Panc1 (cell line): ENCODE measurements around the gene PSMB2. TPM values are rescaled to one million over a fixed set of nuclear protein-coding genes. Genes with fewer than 3 reads are reported as not detected.

Experiments
- ATAC-seq: fragments of 200-7000 bp; cut with Tn5 transposase; 2 replicates; pipeline ENCODE4 v1.9.1; 2020; ENCODE audit warnings: mild to moderate bottlenecking, moderate library complexity
- BruUV-seq: library from RNA; stranded (reverse); fragments of 400-500 nt; replicated peaks from 2 replicates; lab custom pipeline; 2021; lab: Mats Ljungman, UMichigan
- CTCF ChIA-PET: fragments of 300-600 bp; sonication (Branson Sonifier 250); formaldehyde crosslinking; loops from one replicate; lab custom pipeline; 2022; ENCODE audit warnings: antibody characterized with exemption; lab: Charles Lee
- POLR2A ChIA-PET: fragments of 300-600 bp; sonication (Branson Sonifier 250); formaldehyde crosslinking; loops from one replicate; lab custom pipeline; 2022; ENCODE audit warnings: antibody characterized with exemption; lab: Charles Lee
- DNase-seq: peaks from one replicate; pipeline ENCODE4 v3.0.0-alpha.2; 2010; ENCODE audit warnings: low read depth, low spot score
- H3K27ac ChIP-seq: 2 replicates; pipeline ENCODE4 v1.5.1; 2011; ENCODE audit warnings: mild to moderate bottlenecking, low read length, inconsistent platforms
- H3K27me3 ChIP-seq: fragments of 200-500 bp; sonication (Bioruptor generic); 2 replicates; pipeline ENCODE4 v1.6.0; 2014; ENCODE audit warnings: low read length, inconsistent platforms; ENCODE audit not compliant: control insufficient read depth, insufficient read depth
- H3K36me3 ChIP-seq: fragments of 200-500 bp; sonication (Bioruptor generic); 2 replicates; pipeline ENCODE4 v1.5.1; 2014; ENCODE audit warnings: inconsistent platforms, mild to moderate bottlenecking, low read length, moderate library complexity; ENCODE audit not compliant: control insufficient read depth, insufficient read depth
- H3K4me1 ChIP-seq: 2 replicates; pipeline ENCODE4 v1.5.1; 2011; ENCODE audit warnings: inconsistent platforms, mild to moderate bottlenecking, low read length, moderate library complexity; ENCODE audit not compliant: control insufficient read depth, insufficient read depth
- H3K4me3 ChIP-seq, 2 experiments: 2 replicates each; pipeline ENCODE4 v1.5.1; 2011 to 2012; ENCODE audit warnings: low read depth in 2 of 2, low read length in 2 of 2, mild to moderate bottlenecking in 2 of 2, inconsistent platforms in 1 of 2, moderate library complexity in 1 of 2
- H3K9me3 ChIP-seq: fragments of 200-500 bp; sonication (Bioruptor generic); 2 replicates; pipeline ENCODE4 v1.5.1; 2014; ENCODE audit warnings: low read depth, mild to moderate bottlenecking, inconsistent platforms, low read length, moderate library complexity; ENCODE audit not compliant: control insufficient read depth, insufficient read depth
- POLR2AphosphoS5 ChIP-seq: IDR thresholded peaks from 2 replicates; pipeline ENCODE4 v1.6.1; 2012; ENCODE audit warnings: mild to moderate bottlenecking, low read depth, low read length, moderate library complexity
- SIN3A ChIP-seq: IDR thresholded peaks from 2 replicates; pipeline ENCODE4 v1.6.1; 2012; ENCODE audit warnings: low read depth, mild to moderate bottlenecking, low read length, moderate library complexity, borderline replicate concordance; ENCODE audit not compliant: insufficient read depth
- TCF7L2 ChIP-seq: IDR thresholded peaks from 2 replicates; pipeline ENCODE4 v1.6.1; 2011; ENCODE audit warnings: mild to moderate bottlenecking, low read depth, low read length, inconsistent platforms
- in situ Hi-C: cut with HindIII; loops from 2 replicates; pipeline ENCODE4 v1.10.0; 2016; ENCODE audit warnings: low sequenced_read_pairs, low pct_unique_long_range_greater_than_20kb
- intact Hi-C: fragments of 100-400 bp; cut with micrococcal nuclease; formaldehyde crosslinking; loops from one replicate; pipeline ENCODE4 v1.10.0; 2022; ENCODE audit not compliant: unreplicated experiment
- total RNA-seq: library from RNA; stranded (reverse); gene quantifications from one replicate; pipeline ENCODE4 v1.2.1, GENCODE V29; 2021; ENCODE audit not compliant: unreplicated experiment
- TF ChIP-seq, protein P1 (sequence below): fragments of 450-650 bp; IDR thresholded peaks from 2 replicates; pipeline ENCODE4 v1.5.1; 2017; ENCODE audit warnings: mild to moderate bottlenecking
- TF ChIP-seq, protein P2 (sequence below), 2 experiments: IDR thresholded peaks; 2 replicates each; pipeline ENCODE4 v1.6.1; 2011 to 2012; ENCODE audit warnings: low read depth in 2 of 2, control low read depth in 1 of 2, low read length in 1 of 2, mild to moderate bottlenecking in 1 of 2, moderate library complexity in 1 of 2; ENCODE audit not compliant: insufficient read depth in 1 of 2

The PSMB2 gene
- total RNA-seq, 1 experiment from 2014 or later, result 95.0 TPM

DNA sequence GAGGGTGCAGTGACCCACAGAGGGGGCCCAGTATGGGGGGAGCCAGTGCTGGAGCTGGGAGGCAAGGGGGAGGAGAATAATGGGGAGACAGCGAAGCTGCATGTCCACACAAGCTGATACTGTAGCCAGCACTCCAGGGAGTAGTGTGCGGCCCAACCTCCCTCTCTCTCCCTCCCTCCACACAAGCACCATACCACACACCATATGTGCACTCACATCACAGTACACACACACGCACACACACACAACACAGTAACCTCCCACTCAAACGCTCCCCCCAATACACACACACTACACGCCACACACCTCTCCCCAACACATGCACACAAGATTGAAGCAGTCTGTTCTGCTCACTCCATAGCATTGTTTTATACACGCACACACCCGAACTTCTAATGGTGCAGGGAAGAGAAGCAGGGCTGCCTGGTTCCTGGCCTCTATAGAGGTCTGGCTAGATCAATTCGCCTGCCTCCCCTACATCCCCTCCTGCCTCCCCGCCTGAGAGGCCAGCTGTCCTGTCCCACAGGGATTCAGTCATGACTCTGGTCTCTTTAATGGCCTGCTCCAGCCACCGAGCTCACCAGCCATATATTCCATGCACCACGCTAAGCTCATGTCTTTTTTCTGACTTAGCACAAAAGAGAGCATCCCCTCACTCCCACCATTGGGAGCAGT, 79.9 kb downstream of the PSMB2 start:
- DNase-seq, result no peak
- TF ChIP-seq, protein P1, sequence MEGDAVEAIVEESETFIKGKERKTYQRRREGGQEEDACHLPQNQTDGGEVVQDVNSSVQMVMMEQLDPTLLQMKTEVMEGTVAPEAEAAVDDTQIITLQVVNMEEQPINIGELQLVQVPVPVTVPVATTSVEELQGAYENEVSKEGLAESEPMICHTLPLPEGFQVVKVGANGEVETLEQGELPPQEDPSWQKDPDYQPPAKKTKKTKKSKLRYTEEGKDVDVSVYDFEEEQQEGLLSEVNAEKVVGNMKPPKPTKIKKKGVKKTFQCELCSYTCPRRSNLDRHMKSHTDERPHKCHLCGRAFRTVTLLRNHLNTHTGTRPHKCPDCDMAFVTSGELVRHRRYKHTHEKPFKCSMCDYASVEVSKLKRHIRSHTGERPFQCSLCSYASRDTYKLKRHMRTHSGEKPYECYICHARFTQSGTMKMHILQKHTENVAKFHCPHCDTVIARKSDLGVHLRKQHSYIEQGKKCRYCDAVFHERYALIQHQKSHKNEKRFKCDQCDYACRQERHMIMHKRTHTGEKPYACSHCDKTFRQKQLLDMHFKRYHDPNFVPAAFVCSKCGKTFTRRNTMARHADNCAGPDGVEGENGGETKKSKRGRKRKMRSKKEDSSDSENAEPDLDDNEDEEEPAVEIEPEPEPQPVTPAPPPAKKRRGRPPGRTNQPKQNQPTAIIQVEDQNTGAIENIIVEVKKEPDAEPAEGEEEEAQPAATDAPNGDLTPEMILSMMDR, result no peak
- TF ChIP-seq POLR2AphosphoS5, result 0 out of 2 replicates have a peak, but pooled peaks have one; percentile 11
- ChIA-PET CTCF (no interaction called here), POLR2A (interaction anchor here (0.6 kb wide), 1 partner anchor 75 kb away, joined by 7 read pairs; no protein-coding TSS in a partner anchor)
- intact Hi-C loops (no loop called here), in situ Hi-C loops (no loop called here)
- peaks cover 2% of the 10 kb centered on the region for H3K36me3 ChIP-seq
- BruUV-seq, result no TSS peak
- no peaks in the 10 kb centered on the region for H3K27me3 ChIP-seq
- no peak overlapping the region for H3K4me3 ChIP-seq
- H3K4me1 ChIP-seq, result peaks cover 10% of the 10 kb centered on the region
- H3K27ac ChIP-seq, result no peak overlapping the region
- no peak for ATAC-seq
- H3K9me3 ChIP-seq, result no peaks in the 10 kb centered on the region

DNA sequence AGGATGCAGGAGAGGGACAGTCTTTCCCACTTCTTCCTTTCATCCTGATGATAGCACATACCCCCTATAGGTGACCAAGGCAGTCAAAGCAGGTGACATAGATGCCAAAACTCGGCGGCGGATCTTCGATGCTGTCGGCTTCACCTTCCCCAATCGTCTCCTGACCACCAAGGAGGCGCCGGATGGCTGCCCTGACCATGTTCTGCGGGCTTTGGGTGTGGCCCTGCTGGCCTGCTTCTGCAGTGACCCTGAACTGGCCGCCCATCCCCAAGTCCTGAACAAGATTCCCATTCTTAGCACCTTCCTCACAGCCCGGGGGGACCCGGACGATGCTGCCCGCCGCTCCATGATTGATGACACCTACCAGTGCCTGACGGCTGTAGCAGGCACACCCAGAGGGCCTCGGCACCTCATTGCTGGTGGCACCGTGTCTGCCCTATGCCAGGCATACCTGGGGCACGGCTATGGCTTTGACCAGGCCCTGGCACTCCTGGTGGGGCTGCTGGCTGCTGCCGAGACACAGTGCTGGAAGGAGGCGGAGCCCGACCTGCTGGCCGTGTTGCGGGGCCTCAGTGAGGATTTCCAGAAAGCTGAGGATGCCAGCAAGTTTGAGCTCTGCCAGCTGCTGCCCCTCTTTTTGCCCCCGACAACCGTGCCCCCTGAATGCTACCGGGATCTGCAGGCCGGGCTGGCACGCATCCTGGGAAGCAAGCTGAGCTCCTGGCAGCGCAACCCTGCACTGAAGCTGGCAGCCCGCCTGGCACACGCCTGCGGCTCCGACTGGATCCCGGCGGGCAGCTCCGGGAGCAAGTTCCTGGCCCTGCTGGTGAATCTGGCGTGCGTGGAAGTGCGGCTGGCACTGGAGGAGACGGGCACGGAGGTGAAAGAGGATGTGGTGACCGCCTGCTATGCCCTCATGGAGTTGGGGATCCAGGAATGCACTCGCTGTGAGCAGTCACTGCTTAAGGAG, 80.8 kb downstream of the PSMB2 start:
- no TSS peak for BruUV-seq
- ATAC-seq (no peak), DNase-seq (no peak)
- Histone ChIP-seq H3K36me3 (peaks cover 2% of the 10 kb centered on the region), H3K4me3 (no peak overlapping the region), H3K27ac (no peak overlapping the region), H3K9me3 (no peaks in the 10 kb centered on the region), H3K4me1 (peaks cover 18% of the 10 kb centered on the region), H3K27me3 (no peaks in the 10 kb centered on the region)
- ChIA-PET CTCF (no interaction called here), POLR2A (interaction anchor here (0.6 kb wide), 1 partner anchor 74 kb away, joined by 7 read pairs; no protein-coding TSS in a partner anchor)
- TF ChIP-seq POLR2AphosphoS5 (0 out of 2 replicates have a peak, but pooled peaks have one; percentile 5), SIN3A (no peak)
- intact Hi-C loops (no loop called here), in situ Hi-C loops (no loop called here)

DNA sequence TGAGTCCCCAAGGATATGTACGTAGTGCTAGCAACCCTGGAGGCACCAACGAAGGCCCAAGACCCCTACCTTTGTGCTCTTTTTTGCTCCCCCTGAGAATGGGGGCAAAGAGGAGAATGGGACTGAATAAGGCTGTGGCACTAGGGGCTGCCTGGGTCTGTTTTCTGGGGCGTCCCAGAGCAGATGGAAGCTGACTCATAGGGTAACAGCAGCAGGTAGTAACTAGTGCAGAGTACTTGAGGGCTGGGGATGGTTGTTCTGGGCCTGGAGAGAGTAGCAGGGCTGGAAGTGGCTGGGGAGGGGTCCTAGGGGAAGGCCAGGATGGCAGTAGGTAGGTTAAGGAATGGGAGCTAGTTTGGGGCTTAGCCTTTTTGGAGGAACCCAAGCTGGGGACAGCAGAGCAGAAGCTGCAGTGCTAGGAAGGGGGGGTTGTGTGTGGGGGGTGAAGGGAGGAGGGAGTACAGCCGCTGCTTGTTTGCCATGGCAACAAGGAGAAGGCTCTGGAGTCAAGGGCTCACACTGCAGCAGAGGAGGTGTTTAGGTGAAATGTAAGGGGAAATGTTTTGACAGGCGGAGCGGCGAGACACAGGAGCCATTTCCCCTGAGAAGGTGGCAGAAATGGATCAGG, 81.9 kb downstream of the PSMB2 start:
- intact Hi-C loops, result no loop called here

More for the DNA sequence above, 81.9 kb downstream of the PSMB2 start:
- in situ Hi-C loops, result no loop called here
- ATAC-seq, result no peak
- ChIA-PET CTCF (no interaction called here), POLR2A (no interaction called here)
- Histone ChIP-seq H3K27ac (0 out of 2 replicates have a peak overlapping the region, but pooled peaks have one; percentile 37), H3K36me3 (peaks cover 2% of the 10 kb centered on the region; the same call in 1 of the 2 replicates), H3K4me1 (peaks cover 26% of the 10 kb centered on the region), H3K4me3 (peak overlapping the region in 1 of 2 experiments; percentile 97; a peak in 2 of 4 replicates), H3K9me3 (no peaks in the 10 kb centered on the region), H3K27me3 (no peaks in the 10 kb centered on the region)
- BruUV-seq, result no TSS peak
- no peak for DNase-seq
- TF ChIP-seq SIN3A, result no peak
- TF ChIP-seq, protein P1, result no peak
- no peak for TF ChIP-seq TCF7L2
- TF ChIP-seq POLR2AphosphoS5, result no peak
- TF ChIP-seq, protein P2, sequence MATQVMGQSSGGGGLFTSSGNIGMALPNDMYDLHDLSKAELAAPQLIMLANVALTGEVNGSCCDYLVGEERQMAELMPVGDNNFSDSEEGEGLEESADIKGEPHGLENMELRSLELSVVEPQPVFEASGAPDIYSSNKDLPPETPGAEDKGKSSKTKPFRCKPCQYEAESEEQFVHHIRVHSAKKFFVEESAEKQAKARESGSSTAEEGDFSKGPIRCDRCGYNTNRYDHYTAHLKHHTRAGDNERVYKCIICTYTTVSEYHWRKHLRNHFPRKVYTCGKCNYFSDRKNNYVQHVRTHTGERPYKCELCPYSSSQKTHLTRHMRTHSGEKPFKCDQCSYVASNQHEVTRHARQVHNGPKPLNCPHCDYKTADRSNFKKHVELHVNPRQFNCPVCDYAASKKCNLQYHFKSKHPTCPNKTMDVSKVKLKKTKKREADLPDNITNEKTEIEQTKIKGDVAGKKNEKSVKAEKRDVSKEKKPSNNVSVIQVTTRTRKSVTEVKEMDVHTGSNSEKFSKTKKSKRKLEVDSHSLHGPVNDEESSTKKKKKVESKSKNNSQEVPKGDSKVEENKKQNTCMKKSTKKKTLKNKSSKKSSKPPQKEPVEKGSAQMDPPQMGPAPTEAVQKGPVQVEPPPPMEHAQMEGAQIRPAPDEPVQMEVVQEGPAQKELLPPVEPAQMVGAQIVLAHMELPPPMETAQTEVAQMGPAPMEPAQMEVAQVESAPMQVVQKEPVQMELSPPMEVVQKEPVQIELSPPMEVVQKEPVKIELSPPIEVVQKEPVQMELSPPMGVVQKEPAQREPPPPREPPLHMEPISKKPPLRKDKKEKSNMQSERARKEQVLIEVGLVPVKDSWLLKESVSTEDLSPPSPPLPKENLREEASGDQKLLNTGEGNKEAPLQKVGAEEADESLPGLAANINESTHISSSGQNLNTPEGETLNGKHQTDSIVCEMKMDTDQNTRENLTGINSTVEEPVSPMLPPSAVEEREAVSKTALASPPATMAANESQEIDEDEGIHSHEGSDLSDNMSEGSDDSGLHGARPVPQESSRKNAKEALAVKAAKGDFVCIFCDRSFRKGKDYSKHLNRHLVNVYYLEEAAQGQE (IDR thresholded peaks at IDR 0.05; ENCODE audit: insufficient read depth in 1 of 2, low read depth in 2 of 2, low read length in 1 of 2), result no peak
